ENCODE results near the gene NGLY1.

The NGLY1 gene

GRCh38 chr3:25783661-25784512 is 644 bp upstream of the NGLY1 start:
- no peak for DNase-seq (ENCODE audit: low read depth)

- DNase-seq (ENCODE audit: low read depth): no peak
Observed at GRCh38 chr3:25782636-25782937, 656 bp downstream of the NGLY1 start.

- DNase-seq (ENCODE audit: low read depth): no peak
Observed at GRCh38 chr3:25781758-25782594, 1.3 kb downstream of the NGLY1 start.

- no peak for DNase-seq (ENCODE audit: low read depth)
Observed at GRCh38 chr3:25781145-25781757, 2.0 kb downstream of the NGLY1 start.

GRCh38 chr3:25780618-25781017 is 2.6 kb downstream of the NGLY1 start:
- no peak for DNase-seq (ENCODE audit: low read depth)

- DNase-seq (ENCODE audit: low read depth): no peak
Observed at GRCh38 chr3:25775936-25776335, 7.3 kb downstream of the NGLY1 start.

- DNase-seq (ENCODE audit: low read depth): no peak
Observed at GRCh38 chr3:25768851-25769250, 14.4 kb downstream of the NGLY1 start.

GRCh38 chr3:25751725-25752124 is 31.5 kb downstream of the NGLY1 start:
- DNase-seq (ENCODE audit: low read depth): no peak

GRCh38 chr3:25751048-25751447 is 32.2 kb downstream of the NGLY1 start:
- no peak for DNase-seq (ENCODE audit: low read depth)

GRCh38 chr3:25749031-25749581 is 34.1 kb downstream of the NGLY1 start:
- DNase-seq (ENCODE audit: low read depth): no peak

GRCh38 chr3:25748189-25748588 is 35.1 kb downstream of the NGLY1 start:
- DNase-seq (ENCODE audit: low read depth): no peak

- no peak for DNase-seq (ENCODE audit: low read depth)
Observed at GRCh38 chr3:25747033-25747432, 36.2 kb downstream of the NGLY1 start.

- DNase-seq (ENCODE audit: low read depth): no peak
Observed at GRCh38 chr3:25744470-25744869, 38.8 kb downstream of the NGLY1 start.

- no peak for DNase-seq (ENCODE audit: low read depth)
Observed at GRCh38 chr3:25728101-25728500, 55.1 kb downstream of the NGLY1 start.

- no peak for DNase-seq (ENCODE audit: low read depth)
Observed at GRCh38 chr3:25727316-25727715, 55.9 kb downstream of the NGLY1 start.

GRCh38 chr3:25725810-25726209 is 57.4 kb downstream of the NGLY1 start:
- no peak for DNase-seq (ENCODE audit: low read depth)

- DNase-seq (ENCODE audit: low read depth): no peak
Observed at GRCh38 chr3:25724948-25725645, 58.1 kb downstream of the NGLY1 start.

- no peak for DNase-seq (ENCODE audit: low read depth)
Observed at GRCh38 chr3:25723802-25724201, 59.4 kb downstream of the NGLY1 start.

GRCh38 chr3:25719321-25719720 is 63.9 kb downstream of the NGLY1 start:
- no peak for DNase-seq (ENCODE audit: low read depth)

GRCh38 chr3:25713341-25713985 is 69.8 kb downstream of the NGLY1 start:
- DNase-seq (ENCODE audit: low read depth): no peak

- DNase-seq (ENCODE audit: low read depth): no peak
Observed at GRCh38 chr3:25711090-25711489, 72.2 kb downstream of the NGLY1 start.
